GM18498 (cell line): ENCODE measurements around the gene SRPK1.
"Not testable (repeated sequence)": the region's sequence is repeated elsewhere in the genome, so short reads cannot be mapped to it uniquely, and the experiment has no call there.

ENCODE experiments used
- ATAC-seq: cut with Tn5 transposase; IDR thresholded peaks from one replicate; pipeline ENCODE4 v1.9.1; 2021; ENCODE audit warnings: mild to moderate bottlenecking, moderate library complexity; ENCODE audit not compliant: unreplicated experiment

The SRPK1 gene

DNA sequence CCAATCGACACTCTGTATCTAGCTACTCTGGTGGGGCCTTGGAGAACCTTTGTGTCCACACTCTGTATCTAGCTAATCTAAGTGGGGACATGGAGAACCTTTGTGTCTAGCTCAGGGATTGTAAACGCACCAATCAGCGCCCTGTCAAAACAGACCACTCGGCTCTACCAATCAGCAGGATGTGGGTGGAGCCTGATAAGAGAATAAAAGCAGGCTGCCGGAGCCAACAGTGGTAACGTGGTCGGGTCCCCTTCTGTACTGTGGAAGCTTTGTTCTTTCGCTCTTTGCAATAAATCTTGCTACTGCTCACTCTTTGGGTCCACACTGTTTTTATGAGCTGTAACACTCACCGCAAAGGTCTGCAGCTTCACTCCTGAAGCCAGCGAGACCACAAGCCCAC is 11.0 kb upstream of the SRPK1 start:
- ATAC-seq = not testable (repeated sequence)

DNA sequence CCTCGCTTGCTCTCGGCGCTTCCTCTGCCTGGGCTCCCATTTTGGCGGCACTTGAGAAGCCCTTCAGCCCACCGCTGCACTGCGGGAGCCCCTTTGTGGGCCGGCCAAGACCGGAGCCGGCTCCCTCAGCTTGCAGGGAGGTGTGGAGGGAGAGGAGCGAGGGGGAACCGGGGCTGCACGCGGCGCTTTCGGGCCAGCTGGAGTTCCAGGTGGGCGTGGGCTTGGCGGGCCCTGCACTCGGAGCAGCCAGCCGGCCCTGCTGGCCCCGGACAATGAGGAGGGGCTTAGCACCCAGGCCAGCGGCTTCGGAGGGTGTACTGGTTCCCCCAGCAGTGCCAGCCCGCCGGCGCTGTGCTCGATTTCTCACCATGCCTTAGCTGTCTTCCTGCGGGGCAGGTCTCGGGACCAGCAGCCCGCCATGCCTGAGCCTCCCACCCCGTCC is 10.2 kb upstream of the SRPK1 start:
- ATAC-seq = no peak

DNA sequence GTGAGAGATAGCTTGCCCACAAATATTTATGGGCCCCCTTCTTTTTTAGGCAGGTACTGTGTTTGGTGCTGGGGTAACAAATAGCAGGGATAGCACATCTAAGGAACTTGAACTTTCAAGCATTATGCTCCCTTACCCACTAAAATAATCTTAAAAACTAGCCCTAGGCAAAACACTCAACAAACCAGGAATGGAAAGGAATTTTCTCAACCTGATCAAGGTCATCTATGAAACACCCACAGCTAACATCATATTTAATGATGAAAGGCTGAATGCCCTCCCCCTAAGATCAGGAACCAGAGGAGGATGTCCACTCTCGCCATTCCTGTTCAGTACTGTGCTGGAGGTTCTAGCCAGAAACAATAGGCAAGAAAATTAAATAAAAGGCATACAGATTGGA is 8.7 kb upstream of the SRPK1 start:
- no peak for ATAC-seq

DNA sequence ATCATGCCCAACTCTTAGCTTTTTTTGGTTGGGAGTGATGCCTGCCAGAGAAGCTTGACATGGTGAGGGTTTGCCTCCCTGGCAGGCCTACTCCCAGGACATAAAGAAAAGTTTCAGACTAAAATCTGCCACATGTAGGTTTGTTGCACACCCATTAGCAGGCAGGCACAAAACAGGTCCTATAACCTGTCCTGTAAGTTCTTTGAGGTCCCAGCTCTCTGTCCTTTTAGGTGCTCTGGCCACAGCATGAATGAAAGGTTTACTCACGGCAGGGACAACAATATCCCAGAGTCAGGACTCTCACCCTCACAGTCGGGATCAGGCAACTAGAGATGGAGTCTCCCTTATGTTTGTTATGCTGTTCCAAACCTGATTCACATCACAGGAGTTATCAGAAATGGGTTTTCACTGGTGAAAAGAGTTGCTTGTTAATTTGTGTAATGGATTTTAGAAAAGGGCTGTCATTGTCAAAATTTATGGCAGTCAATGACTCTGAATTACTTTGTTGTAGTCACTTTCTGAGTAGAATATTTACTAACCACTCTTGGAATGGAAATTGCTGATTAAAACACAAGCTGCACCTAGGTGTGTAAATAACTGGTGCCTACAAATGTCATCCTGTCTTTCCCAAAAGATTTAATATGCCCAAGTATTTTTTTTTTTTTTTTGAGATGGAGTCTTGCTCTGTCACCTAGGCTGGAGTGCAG is 5.8 kb upstream of the SRPK1 start:
- no peak for ATAC-seq

DNA sequence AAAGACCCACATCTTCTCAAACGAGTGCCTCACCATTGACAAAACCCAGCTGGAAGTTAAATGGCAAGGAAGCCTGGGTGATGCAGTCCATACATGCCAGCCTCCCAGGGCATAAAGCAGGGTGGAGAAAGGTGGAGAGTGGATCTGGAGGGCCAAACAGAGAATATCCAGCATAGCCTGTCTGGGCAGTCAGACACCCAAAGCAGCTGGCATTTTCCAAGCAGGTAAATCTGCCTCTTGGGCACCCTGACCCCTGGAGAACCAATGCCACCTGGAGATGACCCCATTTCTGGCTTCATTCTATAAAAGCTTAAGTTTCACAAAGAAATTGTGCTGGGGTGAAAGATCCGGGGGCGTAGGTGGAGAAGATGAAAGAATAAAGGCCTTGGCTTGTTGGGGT is 5.1 kb upstream of the SRPK1 start:
- no peak for ATAC-seq

DNA sequence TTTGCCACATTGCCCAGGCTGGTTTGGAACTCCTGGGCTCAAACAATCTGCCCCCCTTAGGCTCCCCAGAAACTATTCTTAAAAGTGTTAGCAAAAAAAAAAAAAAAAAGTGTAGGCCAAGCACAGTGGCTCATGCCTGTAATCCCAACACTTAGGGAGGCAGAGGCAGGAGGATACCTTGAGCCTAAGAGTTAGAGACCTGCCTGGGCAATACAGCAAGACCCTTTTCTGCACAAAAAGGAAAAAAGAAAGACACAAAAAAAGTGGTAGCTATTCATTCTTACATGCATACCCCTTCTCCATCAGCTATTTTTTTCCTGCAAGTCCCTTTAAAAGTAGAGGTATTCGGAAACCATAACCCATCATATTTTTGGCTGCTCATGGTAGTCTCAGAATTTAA is 3.2 kb upstream of the SRPK1 start:
- no peak for ATAC-seq

GRCh38 chr6:35922139-35922554 is 1.2 kb upstream of the SRPK1 start:
- no peak for ATAC-seq

DNA sequence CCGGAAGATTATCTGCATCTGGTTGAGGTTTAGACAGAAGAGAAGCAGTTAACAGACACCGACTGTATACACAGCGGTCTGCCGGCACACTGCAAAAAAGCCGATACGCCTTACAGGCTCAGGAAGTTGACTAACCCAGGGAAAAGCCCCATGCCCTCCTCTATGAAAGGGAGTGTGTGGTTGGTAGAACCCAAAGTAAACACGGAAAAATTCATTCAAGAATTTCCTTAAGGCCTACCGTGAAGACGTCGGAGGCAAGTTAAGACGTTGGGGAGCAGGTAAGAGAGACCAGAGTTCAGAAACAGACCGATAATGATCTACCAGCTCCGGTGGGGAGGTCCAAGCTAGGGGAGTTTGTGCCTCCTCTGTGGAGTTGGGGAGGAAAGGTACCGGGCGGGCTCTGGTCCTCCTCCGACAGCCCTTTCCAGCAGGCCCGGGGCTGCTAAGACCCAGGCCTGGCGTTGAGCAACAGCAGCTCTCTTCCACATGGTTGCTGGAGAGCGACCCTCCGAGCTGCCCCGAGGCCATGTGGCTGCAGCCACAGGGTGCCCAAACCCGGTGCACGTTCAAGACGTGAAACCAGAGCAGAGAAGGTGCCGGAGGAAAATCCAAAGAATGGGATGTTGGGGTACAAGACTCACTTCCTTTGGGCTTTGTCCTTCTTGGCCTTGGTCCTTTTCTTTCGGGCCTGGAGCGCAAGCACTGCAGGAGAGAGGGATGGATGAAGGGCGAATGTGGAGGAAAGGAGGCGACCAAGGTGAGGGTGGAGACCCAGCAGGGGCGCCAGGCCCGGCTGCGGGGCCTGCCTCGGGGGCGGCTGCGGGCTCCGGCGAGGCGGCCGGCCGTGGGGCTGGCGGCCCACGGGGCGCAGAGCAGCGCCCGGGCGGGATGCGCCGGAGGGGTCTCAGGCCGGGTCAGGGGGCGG is 809 bp downstream of the SRPK1 start:
- ATAC-seq = peak; percentile 38

GRCh38 chr6:35919085-35919826 is 1.6 kb downstream of the SRPK1 start:
- no peak for ATAC-seq

- ATAC-seq = not testable (repeated sequence)
Observed at GRCh38 chr6:35916893-35917292, 4.0 kb downstream of the SRPK1 start.

DNA sequence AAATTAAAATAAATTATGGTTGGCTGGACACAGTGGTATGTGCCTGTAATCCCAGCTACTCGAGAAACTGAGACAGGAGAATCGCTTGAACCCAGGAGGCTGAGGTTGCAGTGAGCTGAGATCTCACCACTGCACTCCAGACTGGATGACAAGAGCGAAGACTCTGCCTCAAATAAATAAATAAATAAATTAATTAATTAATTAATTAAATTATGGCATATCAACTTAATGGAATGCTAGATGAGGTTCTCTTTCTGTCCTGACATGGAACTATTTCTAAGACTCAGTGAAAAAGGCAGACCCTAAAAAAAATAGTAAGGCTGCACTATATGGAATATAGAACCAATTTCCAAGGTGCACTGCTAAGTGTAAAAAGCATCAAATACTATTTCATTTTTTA is 4.8 kb downstream of the SRPK1 start:
- ATAC-seq = no peak

DNA sequence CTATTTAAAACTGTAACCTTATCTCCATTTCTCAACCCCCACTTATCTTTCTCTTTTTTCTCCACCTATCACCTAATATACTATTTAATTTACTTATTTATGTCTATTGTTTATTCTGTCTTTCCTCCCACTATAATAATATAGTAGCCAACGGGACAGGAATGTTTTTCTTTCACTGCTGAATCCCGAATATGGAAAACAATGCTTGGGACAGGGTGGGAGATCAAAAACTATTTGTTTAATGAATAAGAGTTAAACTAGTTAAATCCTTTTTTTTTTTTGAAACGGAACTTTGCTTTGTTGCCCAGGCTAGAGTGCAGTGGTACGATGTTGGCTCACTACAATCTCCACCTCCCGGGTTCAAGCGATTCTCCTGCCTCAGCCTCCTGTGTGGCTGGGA is 6.4 kb downstream of the SRPK1 start:
- no peak for ATAC-seq

- ATAC-seq = no peak
Observed at GRCh38 chr6:35911871-35912653, 8.8 kb downstream of the SRPK1 start.

DNA sequence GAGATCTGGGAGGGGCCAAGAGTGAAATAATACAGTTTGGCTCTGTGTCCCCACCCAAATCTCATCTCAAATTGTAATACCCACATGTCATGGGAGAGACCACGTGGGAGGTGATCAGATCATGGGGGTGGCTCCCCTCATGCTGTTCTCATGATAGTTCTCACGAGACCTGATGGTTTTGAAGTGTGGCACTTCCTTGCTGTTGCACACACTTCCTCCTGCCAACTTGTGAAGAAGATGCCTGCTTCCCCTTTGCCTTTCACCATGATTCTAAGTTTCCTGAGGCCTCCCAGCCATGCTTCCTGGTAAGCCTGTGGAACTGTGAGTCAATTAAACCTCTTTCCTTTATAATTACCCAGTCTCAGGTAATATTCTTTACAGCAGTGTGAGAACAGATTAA is 11.3 kb downstream of the SRPK1 start:
- not testable (repeated sequence) for ATAC-seq

- ATAC-seq = not testable (repeated sequence)
Observed at GRCh38 chr6:35908753-35909401, 12.0 kb downstream of the SRPK1 start.

DNA sequence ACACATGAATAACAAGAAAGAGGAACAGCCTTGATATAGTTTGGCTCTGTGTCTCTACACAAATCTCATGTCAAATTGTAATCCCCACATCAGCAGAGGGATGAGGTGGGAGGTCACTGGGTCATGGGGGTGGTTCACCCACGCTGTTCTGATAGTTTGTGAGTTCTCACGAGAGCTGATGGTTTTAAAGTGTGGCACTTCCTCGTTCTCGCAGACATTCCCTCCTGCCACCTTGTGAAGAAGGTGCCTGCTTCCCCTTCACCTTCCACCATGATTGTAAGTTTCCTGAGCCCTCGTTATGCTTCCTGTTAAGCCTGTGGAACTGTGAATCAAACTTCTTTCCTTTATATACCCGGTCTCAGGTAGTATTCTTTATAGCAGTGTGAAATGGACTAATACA is 13.1 kb downstream of the SRPK1 start:
- no peak for ATAC-seq

- no peak for ATAC-seq
Observed at GRCh38 chr6:35906499-35906846, 14.4 kb downstream of the SRPK1 start.

- ATAC-seq = no peak
Observed at GRCh38 chr6:35905841-35906498, 14.9 kb downstream of the SRPK1 start.

DNA sequence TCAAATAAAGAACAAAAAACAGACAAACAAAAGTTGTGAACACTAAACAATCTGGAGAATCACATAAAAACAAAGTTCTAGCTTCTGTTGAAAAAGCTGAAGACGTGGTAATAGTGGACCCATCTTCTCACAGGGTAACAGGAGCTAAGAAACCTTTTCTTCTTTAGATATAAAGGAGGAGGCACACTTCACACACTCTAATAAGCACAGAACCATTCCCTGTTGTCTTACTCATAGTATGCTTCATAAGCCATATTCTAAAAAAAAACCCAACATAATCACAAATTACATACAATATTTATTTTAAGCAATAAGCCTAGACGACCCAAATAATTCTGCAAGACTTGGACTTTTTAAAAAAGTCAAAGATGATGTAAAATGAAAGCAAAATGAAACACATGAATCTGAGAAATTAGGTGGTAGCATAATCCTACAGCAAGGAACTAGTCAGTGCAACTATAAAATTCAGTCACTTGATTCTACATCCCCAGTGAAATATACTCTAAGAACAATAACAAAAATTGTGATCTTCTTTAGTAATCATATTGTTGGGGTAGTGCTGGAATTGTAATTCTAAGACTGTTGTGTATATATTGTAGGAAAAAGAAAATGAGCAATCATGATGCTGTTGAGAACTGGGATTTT is 15.6 kb downstream of the SRPK1 start:
- ATAC-seq = no peak
